ENCODE data around the gene MEGF6. TPM values are rescaled to one million over a fixed set of nuclear protein-coding genes. Genes with fewer than 3 reads are reported as not detected.

Gene MEGF6
- total RNA-seq, 2 donors from 2014 or later: 273 to 304 TPM

DNA sequence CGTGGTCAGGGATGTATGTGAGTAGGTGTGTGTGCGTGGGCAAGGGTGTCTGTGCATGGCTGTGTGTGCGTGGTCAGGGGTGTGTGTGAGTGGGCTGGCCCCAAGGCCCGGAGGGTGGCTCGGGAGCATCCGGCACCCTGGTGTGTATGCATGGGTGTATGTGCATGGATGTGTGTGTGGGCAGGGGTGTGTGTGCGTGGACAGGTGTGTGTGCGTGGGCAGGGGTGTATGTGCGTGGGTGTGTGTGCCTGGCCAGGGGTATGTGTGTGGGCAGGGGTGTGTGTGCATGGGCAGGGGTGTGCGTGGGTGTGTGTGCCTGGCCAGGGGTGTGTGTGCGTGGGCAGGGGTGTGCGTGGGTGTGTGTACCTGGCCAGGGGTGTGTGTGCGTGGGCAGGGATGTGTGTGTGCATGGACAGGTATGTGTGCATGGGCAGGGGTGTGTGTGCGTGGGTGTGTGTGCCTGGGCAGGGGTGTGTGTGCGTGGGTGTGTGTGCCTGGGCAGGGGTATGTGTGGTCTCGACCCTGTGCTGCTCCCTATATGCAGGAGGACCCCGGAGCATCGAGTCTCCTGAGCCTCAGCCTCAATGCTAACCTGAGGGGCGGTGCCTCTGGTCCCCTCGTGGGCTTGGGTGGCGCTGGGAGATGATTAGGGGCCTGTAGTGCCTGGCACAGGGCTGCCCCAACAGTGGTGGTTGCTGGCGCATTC lies 140.5 kb downstream of the MEGF6 start:
- TF ChIP-seq, protein P1, sequence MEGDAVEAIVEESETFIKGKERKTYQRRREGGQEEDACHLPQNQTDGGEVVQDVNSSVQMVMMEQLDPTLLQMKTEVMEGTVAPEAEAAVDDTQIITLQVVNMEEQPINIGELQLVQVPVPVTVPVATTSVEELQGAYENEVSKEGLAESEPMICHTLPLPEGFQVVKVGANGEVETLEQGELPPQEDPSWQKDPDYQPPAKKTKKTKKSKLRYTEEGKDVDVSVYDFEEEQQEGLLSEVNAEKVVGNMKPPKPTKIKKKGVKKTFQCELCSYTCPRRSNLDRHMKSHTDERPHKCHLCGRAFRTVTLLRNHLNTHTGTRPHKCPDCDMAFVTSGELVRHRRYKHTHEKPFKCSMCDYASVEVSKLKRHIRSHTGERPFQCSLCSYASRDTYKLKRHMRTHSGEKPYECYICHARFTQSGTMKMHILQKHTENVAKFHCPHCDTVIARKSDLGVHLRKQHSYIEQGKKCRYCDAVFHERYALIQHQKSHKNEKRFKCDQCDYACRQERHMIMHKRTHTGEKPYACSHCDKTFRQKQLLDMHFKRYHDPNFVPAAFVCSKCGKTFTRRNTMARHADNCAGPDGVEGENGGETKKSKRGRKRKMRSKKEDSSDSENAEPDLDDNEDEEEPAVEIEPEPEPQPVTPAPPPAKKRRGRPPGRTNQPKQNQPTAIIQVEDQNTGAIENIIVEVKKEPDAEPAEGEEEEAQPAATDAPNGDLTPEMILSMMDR (IDR thresholded peaks at IDR 0.05): no peak
- ATAC-seq (ENCODE audit: insufficient number of reproducible peaks, low FRiP score, low read depth) (no peak), DNase-seq (ENCODE audit: low spot score) (no peak)
- Histone ChIP-seq H3K27me3 (replicated peaks; ENCODE audit: insufficient read depth) (no peaks in the 10 kb centered on the region), H3K4me3 (no peak overlapping the region), H3K4me1 (ENCODE audit: control insufficient read depth in 1 of 2, low read depth in 2 of 2) (no peaks in the 10 kb centered on the region), H3K36me3 (no peaks in the 10 kb centered on the region), H3K9me3 (no peaks in the 10 kb centered on the region), H3K27ac (no peak overlapping the region)

DNA sequence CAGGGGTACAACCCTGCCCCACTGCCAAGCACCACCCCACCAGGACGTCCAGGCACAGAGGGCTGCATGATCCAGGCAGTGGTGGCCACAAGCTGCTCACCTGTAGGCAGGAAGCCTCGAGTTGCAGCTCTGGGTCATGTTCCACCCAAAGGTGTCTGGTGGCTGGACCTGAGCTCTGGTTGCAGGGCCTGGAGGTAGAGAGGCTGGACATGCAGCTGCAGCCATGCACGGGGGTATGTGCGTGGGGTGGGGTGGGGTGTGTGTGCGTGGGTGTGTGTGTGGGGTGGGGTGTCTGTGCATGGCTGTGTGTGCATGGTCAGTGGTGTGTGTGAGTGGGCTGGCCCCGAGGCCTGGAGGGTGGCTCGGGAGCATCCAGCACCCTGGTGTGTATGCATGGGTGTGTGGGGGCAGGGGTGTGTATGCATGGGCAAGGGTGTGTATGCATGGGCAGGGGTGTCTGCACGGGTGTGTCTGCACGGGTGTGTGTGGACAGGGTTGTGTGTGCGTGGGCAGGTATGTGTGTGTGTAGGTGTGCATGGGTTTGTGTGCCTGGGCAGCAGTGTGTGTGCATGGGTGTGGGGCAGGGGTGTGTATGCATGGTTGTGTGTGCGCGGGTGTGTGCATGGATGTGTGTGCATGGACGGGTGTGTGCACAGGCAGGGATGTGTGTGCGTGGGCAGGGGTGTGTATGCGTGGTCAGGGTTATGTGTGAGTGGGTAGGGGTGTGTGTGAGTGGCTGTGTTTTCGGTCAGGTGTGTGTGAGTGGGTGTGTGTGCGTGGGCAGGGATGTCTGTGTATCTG lies 141.3 kb downstream of the MEGF6 start:
- no peak for ATAC-seq (ENCODE audit: insufficient number of reproducible peaks, low FRiP score, low read depth)
- no peaks in the 10 kb centered on the region for H3K4me1 ChIP-seq (ENCODE audit: control insufficient read depth in 1 of 2, low read depth in 2 of 2)
- no peak overlapping the region for H3K27ac ChIP-seq
- H3K27me3 ChIP-seq (replicated peaks; ENCODE audit: insufficient read depth): no peaks in the 10 kb centered on the region
- no peaks in the 10 kb centered on the region for H3K9me3 ChIP-seq
- DNase-seq (ENCODE audit: low spot score): no peak
- TF ChIP-seq, protein P1 (IDR thresholded peaks at IDR 0.05): no peak
- no peak overlapping the region for H3K4me3 ChIP-seq
- no peaks in the 10 kb centered on the region for H3K36me3 ChIP-seq

DNA sequence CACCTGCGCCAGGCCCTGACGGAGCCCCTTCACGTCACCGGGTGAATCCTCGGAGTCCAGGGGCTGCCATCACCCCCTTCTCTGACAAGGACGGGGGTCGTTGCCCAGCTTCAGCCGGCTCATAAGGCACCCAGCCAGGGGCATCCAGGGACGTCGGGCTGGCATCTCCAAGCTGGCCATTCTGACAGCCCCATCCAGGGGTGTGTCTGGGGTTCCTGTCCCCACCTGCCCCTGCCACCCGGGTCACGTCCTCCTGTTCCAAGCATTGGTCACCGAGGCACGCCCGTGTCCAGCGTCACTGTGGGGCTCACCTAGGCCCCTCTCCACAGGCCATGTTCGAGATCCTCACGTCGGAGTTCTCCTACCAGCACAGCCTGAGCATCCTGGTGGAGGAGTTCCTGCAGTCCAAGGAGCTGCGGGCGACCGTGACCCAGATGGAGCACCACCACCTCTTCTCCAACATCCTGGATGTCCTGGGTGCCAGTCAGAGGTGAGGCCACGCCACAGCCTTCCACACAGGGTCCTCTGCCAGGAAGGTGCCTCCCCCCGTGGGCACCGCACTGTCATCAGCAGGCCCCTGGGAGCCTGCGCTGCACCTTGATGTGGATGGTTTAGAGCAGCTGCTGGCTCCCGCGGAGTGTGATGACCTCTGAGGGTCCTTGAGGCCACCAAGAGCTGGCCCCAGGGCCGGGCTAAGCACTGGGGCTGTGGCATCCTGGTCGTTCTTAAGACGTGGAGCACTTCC lies 142.0 kb downstream of the MEGF6 start:
- Histone ChIP-seq H3K27me3 (replicated peaks; ENCODE audit: insufficient read depth) (no peaks in the 10 kb centered on the region), H3K36me3 (no peaks in the 10 kb centered on the region), H3K4me1 (ENCODE audit: control insufficient read depth in 1 of 2, low read depth in 2 of 2) (no peaks in the 10 kb centered on the region), H3K9me3 (no peaks in the 10 kb centered on the region), H3K27ac (no peak overlapping the region), H3K4me3 (no peak overlapping the region)
- TF ChIP-seq, protein P1 (IDR thresholded peaks at IDR 0.05): no peak
- no peak for DNase-seq (ENCODE audit: low spot score)
- ATAC-seq (ENCODE audit: insufficient number of reproducible peaks, low FRiP score, low read depth): no peak

DNA sequence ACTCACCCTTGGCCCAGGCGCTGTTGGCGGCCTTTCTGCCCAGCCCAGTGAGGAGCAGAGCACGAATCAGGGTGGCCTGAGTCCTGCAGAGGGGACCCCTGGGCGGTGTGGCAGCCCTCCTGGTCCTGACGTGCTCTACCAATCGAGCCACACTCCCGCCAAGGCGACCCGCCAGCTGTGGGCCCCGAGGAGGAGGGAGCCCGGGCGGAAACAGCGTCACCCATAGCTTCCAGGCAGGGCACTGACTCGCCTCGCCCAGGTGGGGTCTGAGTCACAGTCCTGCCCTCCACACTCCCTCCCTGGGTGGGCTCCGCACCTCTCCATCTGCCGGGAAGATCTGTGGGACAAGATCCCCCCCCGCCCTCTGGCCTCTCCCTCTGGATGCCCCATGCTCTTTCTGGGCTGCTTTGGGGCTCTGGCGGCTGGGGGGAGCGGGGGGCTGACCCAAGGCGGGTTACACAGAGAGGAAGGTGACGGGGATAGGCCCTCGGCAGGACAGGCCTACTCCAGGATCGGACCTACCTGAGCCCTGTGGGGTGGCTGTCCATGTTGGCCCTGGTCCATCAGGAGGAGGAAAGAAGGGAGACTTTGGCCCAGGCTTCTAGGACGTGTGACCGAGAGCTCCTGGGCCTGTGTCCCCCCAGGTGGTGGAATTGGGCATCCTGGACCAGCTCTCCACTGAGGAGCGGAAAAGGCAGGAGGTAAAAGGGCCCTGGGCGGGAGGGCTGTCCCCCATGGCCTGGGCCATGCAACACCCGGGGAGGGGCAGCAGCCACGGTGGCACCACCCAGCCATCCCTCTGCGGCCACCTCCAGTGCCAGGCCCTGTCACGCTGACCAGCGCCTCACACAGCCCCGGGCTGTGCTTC lies 142.8 kb downstream of the MEGF6 start:
- ATAC-seq (ENCODE audit: insufficient number of reproducible peaks, low FRiP score, low read depth) (no peak), DNase-seq (ENCODE audit: low spot score) (no peak)
- H3K9me3 ChIP-seq: no peaks in the 10 kb centered on the region
- TF ChIP-seq, protein P1 (IDR thresholded peaks at IDR 0.05): no peak
- no peak overlapping the region for H3K27ac ChIP-seq
- no peak overlapping the region for H3K4me3 ChIP-seq
- no peaks in the 10 kb centered on the region for H3K27me3 ChIP-seq (replicated peaks; ENCODE audit: insufficient read depth)
- H3K36me3 ChIP-seq: no peaks in the 10 kb centered on the region
- H3K4me1 ChIP-seq (ENCODE audit: control insufficient read depth in 1 of 2, low read depth in 2 of 2): no peaks in the 10 kb centered on the region

Data from thoracic aorta (tissue), 2 donors.